SK-N-SH (cell line): ENCODE measurements around the gene FLYWCH2. TPM values are rescaled to one million over a fixed set of nuclear protein-coding genes. Genes with fewer than 3 reads are reported as not detected.

Source experiments
- CTCF ChIA-PET: fragments of 300-600, 350-600 bp; formaldehyde crosslinking; extraction: SDS; loops from one replicate; lab custom pipeline; 2021; lab: Yijun Ruan, JAX
- POLR2A ChIA-PET: fragments of 350-600 bp; sonication (Branson Sonifier 250); formaldehyde crosslinking; extraction: SDS; loops from one replicate; lab custom pipeline; 2020; ENCODE audit warnings: antibody characterized with exemption, inconsistent platforms; lab: Yijun Ruan, JAX
- DNase-seq: peaks from one replicate; pipeline ENCODE4 v3.0.0; 2012
- H2AFZ ChIP-seq: fragments of 200-600 bp; sonication (generic); 2 replicates; pipeline ENCODE4 v1.8.1; 2016; ENCODE audit warnings: antibody characterized with exemption, mild to moderate bottlenecking, low read depth
- H3F3A ChIP-seq: fragments of 200-600 bp; sonication (generic); replicated peaks from 2 replicates; pipeline ENCODE3; 2016; ENCODE audit warnings: antibody characterized with exemption, mild to moderate bottlenecking; ENCODE audit not compliant: insufficient read depth
- H3K27ac ChIP-seq, 2 experiments: fragments of 200-500 bp in 1 of 2; fragments of 200-600 bp in 1 of 2; sonication (Bioruptor generic) in 1 of 2; sonication (generic), shearing (Covaris generic) in 1 of 2; 2 replicates each; pipeline versions ENCODE4 v1.5.1 to v1.6.1; 2014 to 2016; ENCODE audit warnings: low read depth in 2 of 2, inconsistent platforms in 1 of 2, low read length in 1 of 2, mild to moderate bottlenecking in 1 of 2, mixed read lengths in 1 of 2
- H3K27me3 ChIP-seq: fragments of 200-600 bp; sonication (generic), shearing (Covaris generic); 2 replicates; pipeline ENCODE4 v1.6.1; 2016; ENCODE audit warnings: mixed run types; ENCODE audit not compliant: insufficient read depth
- H3K36me3 ChIP-seq, 2 experiments: fragments of 200-500 bp in 1 of 2; fragments of 200-600 bp in 1 of 2; sonication (Bioruptor generic) in 1 of 2; sonication (generic) in 1 of 2; replicated peaks in 1 of 2; 2 replicates each; pipeline versions ENCODE3 to v1.5.1; 2014 to 2016; ENCODE audit warnings: low read length in 1 of 2, mild to moderate bottlenecking in 1 of 2; ENCODE audit not compliant: insufficient read depth in 2 of 2, control insufficient read depth in 1 of 2
- H3K4me1 ChIP-seq, 2 experiments: fragments of 200-500 bp in 1 of 2; fragments of 200-600 bp in 1 of 2; sonication (Bioruptor generic) in 1 of 2; sonication (generic), shearing (Covaris generic) in 1 of 2; 2 replicates each; pipeline versions ENCODE4 v1.5.1 to v1.6.1; 2014 to 2016; ENCODE audit warnings: low read depth in 1 of 2, low read length in 1 of 2, mixed run types in 1 of 2; ENCODE audit not compliant: insufficient read depth in 2 of 2, control insufficient read depth in 1 of 2
- H3K4me2 ChIP-seq: fragments of 200-600 bp; sonication (generic), shearing (Covaris generic); 2 replicates; pipeline ENCODE4 v1.6.1; 2017; ENCODE audit warnings: mixed run types
- H3K4me3 ChIP-seq, 2 experiments: fragments of 200-500 bp in 1 of 2; fragments of 200-600 bp in 1 of 2; sonication (Bioruptor generic) in 1 of 2; sonication (generic), shearing (Covaris generic) in 1 of 2; 2 replicates each; pipeline versions ENCODE4 v1.5.1 to v1.8.1; 2014 to 2016; ENCODE audit warnings: low read depth in 2 of 2, inconsistent platforms in 1 of 2, low read length in 1 of 2, mild to moderate bottlenecking in 1 of 2, mixed read lengths in 1 of 2, moderate library complexity in 1 of 2
- H3K79me2 ChIP-seq: fragments of 200-600 bp; sonication (generic); 2 replicates; pipeline ENCODE4 v1.8.1; 2017; ENCODE audit warnings: mild to moderate bottlenecking; ENCODE audit not compliant: insufficient read depth
- H3K9ac ChIP-seq: fragments of 200-600 bp; sonication (generic); 2 replicates; pipeline ENCODE4 v1.6.1; 2017; ENCODE audit warnings: mixed run types
- H3K9me2 ChIP-seq: fragments of 200-600 bp; sonication (generic); 2 replicates; pipeline ENCODE4 v1.6.1; 2017; ENCODE audit warnings: mixed run types
- H3K9me3 ChIP-seq: fragments of 200-600 bp; sonication (generic); 2 replicates; pipeline ENCODE4 v1.6.1; 2017; ENCODE audit warnings: mixed run types, mild to moderate bottlenecking, moderate library complexity
- H4K20me1 ChIP-seq: fragments of 200-600 bp; sonication (generic); 2 replicates; pipeline ENCODE4 v1.6.1; 2017; ENCODE audit warnings: mild to moderate bottlenecking, mixed run types; ENCODE audit not compliant: insufficient read depth
- CHD2 ChIP-seq: fragments of 150-350 bp; IDR thresholded peaks from 2 replicates; pipeline ENCODE4 v1.6.1; 2018; ENCODE audit warnings: low read length; ENCODE audit not compliant: partially characterized antibody
- CTCF ChIP-seq: fragments of 200-600 bp; sonication (generic); IDR thresholded peaks from 2 replicates; pipeline ENCODE4 v1.6.1; 2017; ENCODE audit warnings: antibody characterized with exemption, mild to moderate bottlenecking, moderate library complexity
- GABPA ChIP-seq: IDR thresholded peaks from 2 replicates; pipeline ENCODE4 v1.4.0; 2012; ENCODE audit warnings: low read depth, mild to moderate bottlenecking
- NFIC ChIP-seq: IDR thresholded peaks from 2 replicates; pipeline ENCODE4 v1.4.0; 2012; ENCODE audit warnings: borderline replicate concordance
- PBX3 ChIP-seq: IDR thresholded peaks from 2 replicates; pipeline ENCODE4; 2012
- REST ChIP-seq: IDR thresholded peaks from 2 replicates; pipeline ENCODE4 v1.6.1; 2012; ENCODE audit warnings: mild to moderate bottlenecking, low read depth, low read length, moderate library complexity
- SMC3 ChIP-seq: IDR thresholded peaks from 2 replicates; pipeline ENCODE4 v1.6.1; 2012; ENCODE audit warnings: low read depth, low read length, improper control_type of control experiment
- TCF12 ChIP-seq: IDR thresholded peaks from 2 replicates; pipeline ENCODE4 v1.4.0; 2012
- TEAD4 ChIP-seq: IDR thresholded peaks from 2 replicates; pipeline ENCODE4 v1.4.0; 2012; ENCODE audit warnings: mild to moderate bottlenecking, borderline replicate concordance; ENCODE audit not compliant: insufficient read depth
- USF1 ChIP-seq: IDR thresholded peaks from 2 replicates; pipeline ENCODE4 v1.4.0; 2012; ENCODE audit warnings: low read depth, borderline replicate concordance
- USF2 ChIP-seq: fragments of 150-350 bp; IDR thresholded peaks from 2 replicates; pipeline ENCODE4 v1.6.1; 2017; ENCODE audit warnings: antibody characterized with exemption, low read length, low read depth, borderline replicate concordance
- WGBS: methylation state at CpG from one replicate; pipeline ENCODE4 v1.1.6; 2017; ENCODE audit warnings: low lambda C conversion rate; 5-methylcytosine and 5-hydroxymethylcytosine counted together
- polyA plus RNA-seq, 3 experiments: library from polyadenylated mRNA; depleted of rRNA; stranded (reverse); fragments of >200 nt; gene quantifications; 2 replicates each; pipeline ENCODE4 v1.2.3, GENCODE V29; 2012

The FLYWCH2 gene
- polyA plus RNA-seq, 1 of the 3 experiments (the other 2 are of a cell fraction), result 64.8 TPM

GRCh38 chr16:2855536-2855935 is 27.5 kb upstream of the FLYWCH2 start:
- H3K27ac ChIP-seq, result no peak overlapping the region
- H3K9me2 ChIP-seq, result no peaks in the 10 kb centered on the region
- H3F3A ChIP-seq, result no peaks in the 10 kb centered on the region
- TF ChIP-seq USF2, result no peak
- no peak for TF ChIP-seq TCF12
- no peak for TF ChIP-seq PBX3
- no peak for TF ChIP-seq CTCF
- TF ChIP-seq SMC3, result no peak
- no peak for TF ChIP-seq GABPA
- no peak for TF ChIP-seq CHD2
- no peak for TF ChIP-seq REST
- no peak for TF ChIP-seq USF1
- no peak for TF ChIP-seq NFIC
- no peak for TF ChIP-seq TEAD4
- TF ChIP-seq, all 33 proteins: peak for 0
- POLR2A ChIA-PET, result no interaction called here
- H3K27me3 ChIP-seq, result no peaks in the 10 kb centered on the region; the same call in none of the 2 replicates
- H3K9me3 ChIP-seq, result 0 out of 2 replicates have a peak, but pooled peaks cover 6% of the 10 kb centered on the region
- H3K9ac ChIP-seq, result no peak overlapping the region
- H3K79me2 ChIP-seq, result no peaks in the 10 kb centered on the region
- H3K4me2 ChIP-seq, result no peak overlapping the region
- no peaks in the 10 kb centered on the region for H3K36me3 ChIP-seq
- no peak overlapping the region for H2AFZ ChIP-seq
- 76% methylated on average over 5 of the region's 6 CpGs for WGBS
- H4K20me1 ChIP-seq, result no peaks in the 10 kb centered on the region
- CTCF ChIA-PET, result interaction anchor here (1.3 to 2.1 kb wide), 2 partner anchors 13 to 17 kb away, joined by 7 to 13 read pairs; no protein-coding TSS in a partner anchor
- peak; percentile 21 for DNase-seq
- H3K4me3 ChIP-seq, result no peak overlapping the region
- H3K4me1 ChIP-seq, result peaks cover 0 to 6% of the 10 kb centered on the region in 2 experiments; a peak in 1 of 4 replicates
